SK-N-MC (cell line): ENCODE results near the gene PXT1.

ENCODE experiments used
- EZH2 ChIP-seq: fragments of 200-600 bp; sonication (generic); IDR thresholded peaks from one replicate; pipeline ENCODE4 v1.6.1; 2017; ENCODE audit warnings: antibody characterized with exemption
- FOXP2 ChIP-seq: optimal IDR thresholded peaks from 2 replicates; pipeline ENCODE3; 2011; ENCODE audit warnings: mild to moderate bottlenecking, moderate library complexity; ENCODE audit not compliant: insufficient read depth; ENCODE audit errors: extremely low read length, control extremely low read depth
- POLR2AphosphoS5 ChIP-seq: IDR thresholded peaks from 2 replicates; pipeline ENCODE4 v1.6.1; 2012; ENCODE audit warnings: mild to moderate bottlenecking, low read depth, low read length, borderline replicate concordance

- no peak for TF ChIP-seq EZH2
- no peak for TF ChIP-seq POLR2AphosphoS5
- TF ChIP-seq FOXP2, result no peak
Observed at GRCh38 chr6:36384095-36384494, 58.6 kb downstream of the PXT1 start.
